Islet of Langerhans (tissue), 1 donor: ENCODE data around the gene CDX2.
"Not testable (repeated sequence)": the region's sequence is repeated elsewhere in the genome, so short reads cannot be mapped to it uniquely, and the experiment has no call there.

Experiments
- FAIRE-seq: peaks from one replicate; lab custom pipeline; 2011; peaks lifted over from hg19 to GRCh38; lab: Jason Lieb, UNC

The CDX2 gene

GRCh38 chr13:27969082-27969865 is at the start of gene CDX2:
TSS of gene CDX2 (minus strand) at chr13:27969315. CDS start at chr13:27969006, 309 bp downstream.
- FAIRE-seq = no peak

GRCh38 chr13:28014301-28014700 is 45.2 kb upstream of the CDX2 start:
- no peak for FAIRE-seq

- no peak for FAIRE-seq
Measured at GRCh38 chr13:28013482-28013881, 44.4 kb upstream of the CDX2 start.

DNA sequence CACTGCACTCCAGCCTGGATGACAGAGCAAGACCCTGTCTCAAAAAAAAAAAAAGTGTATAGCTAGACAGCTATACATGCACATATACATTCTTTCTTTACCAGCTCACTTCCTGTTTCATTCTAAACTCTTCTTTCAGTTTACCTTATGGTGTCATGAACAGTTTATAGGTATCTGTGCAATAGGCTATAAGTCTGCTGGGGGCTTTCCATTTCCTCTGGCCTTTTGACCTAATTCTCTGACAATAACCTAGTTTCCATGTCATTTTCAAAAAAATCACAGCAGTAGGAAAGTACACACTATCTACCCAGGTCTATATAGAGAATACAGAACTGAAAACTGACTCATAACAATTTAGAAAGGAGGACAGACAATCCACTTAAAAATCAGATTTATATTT is 43.8 kb upstream of the CDX2 start:
- no peak for FAIRE-seq

DNA sequence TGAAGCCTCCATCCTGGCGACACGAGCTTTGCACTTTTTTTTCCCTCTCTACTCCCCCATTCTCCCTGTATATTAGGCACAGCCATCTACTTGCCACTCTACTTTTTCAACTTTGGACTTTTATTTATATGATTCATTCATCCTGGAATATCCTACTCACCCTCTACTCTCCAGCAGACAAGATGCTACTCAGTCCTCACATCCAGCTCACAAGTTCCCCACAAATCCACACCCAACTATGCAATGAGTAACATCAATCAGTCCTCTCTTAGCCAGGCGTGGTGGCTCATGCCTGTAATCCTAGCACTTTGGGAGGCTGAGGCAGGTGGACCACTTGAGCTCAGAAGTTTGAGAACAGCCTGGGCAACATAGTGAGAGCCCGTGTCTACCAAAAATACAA is 43.3 kb upstream of the CDX2 start:
- no peak for FAIRE-seq

DNA sequence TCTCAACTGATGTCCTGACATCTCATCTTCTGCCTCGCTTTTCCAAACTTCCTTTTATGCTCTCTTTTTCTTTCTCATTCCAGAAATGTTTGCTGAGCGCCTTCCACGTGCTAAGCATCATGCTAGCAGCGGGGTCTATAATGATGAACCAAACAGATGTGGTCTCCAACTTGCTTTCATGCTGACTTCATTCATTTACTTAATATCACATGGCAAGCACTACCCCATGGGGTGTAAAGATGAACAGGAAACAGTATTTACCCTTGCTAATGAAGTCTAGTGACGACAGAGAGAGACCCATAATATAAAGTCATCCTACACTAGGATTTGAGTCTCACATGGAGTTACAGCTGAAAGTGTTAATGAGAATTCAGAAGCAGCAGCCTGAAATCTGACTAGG is 40.9 kb upstream of the CDX2 start:
- no peak for FAIRE-seq

DNA sequence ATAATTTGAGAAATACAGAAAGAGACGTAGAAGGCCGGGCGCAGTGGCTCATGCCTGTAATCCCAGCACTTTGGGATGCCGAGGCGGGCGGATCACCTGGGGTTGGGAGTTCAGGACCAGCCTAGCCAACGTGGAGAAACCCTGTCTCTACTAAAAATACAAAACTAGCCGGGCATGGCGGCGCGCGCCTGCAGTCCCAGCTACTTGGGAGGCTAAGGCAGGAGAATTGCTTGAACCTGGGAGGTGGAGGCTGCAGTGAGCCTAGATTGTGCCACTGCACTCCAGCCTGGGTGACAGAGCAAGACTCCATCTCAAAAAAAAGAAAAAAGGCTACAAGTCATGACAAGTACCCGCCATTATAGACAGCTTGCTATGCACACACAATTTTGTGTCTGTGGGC is 35.9 kb upstream of the CDX2 start:
- FAIRE-seq = not testable (repeated sequence)

DNA sequence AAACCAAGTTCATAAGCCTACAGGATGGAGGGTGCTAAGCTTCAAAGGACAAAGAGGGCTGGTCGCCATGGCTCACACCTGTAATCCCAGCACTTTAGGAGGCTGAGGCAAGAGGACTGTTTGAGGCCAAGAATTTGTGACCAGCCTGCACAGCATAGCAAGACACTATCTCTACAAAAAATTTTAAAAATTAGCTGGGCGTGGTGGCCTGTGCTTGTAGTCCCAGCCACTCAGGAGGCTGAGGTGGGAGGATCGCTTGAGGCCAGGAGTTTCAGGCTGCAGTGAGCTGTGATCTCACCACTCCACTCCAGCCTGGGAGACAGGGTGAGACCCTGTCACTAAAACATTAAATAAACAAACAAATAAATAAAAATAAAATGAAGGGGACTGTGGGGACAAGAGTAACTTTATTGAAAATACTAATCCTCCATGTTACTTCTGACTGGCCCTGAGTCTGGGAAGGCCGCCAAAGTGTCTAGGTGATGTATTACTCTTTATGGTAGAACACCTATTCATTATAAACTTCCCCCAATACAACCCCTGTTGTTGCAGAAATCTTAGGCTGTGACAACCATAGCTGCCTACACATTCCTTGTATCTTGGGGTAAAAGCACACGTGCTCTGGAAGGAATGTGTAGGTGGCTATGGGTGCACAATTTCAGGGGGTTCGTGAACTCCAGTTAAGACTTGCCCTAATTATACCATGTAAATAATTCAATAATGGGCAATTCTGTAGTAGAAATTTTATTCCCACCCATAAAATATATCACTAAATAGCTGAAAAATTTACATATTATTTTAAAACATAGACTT is 34.0 kb upstream of the CDX2 start:
- no peak for FAIRE-seq

DNA sequence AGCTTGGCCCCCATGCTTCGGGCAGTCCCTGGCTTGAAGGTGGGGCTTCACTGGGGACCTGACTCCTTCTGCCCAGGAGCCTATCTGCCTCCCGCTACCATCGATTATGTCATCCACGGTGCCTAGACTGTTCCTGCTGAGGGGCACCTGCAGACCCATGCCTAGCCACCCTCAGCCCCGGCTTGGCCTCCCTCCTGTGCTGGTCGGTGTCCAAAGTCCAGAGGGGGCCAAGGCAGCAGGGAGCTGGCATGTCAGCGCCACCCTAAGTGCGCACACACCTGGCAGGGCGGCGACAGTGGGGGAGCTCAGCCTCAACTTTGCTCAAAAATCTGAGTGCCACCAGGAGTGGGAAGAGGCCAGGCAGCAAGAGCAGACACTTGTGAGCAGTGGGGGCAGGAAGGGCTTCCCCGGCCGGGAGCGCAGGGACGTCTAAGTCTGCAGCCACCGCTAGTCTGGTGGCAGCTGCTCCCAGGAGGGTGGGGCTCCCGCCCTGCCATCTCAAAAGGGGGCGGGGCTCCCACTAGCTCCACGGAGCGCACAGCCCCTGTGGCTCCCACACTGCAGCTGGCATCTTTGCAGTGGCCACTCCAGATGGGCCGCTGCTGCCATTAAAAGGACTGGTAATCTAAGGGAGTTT is 32.8 kb upstream of the CDX2 start:
- no peak for FAIRE-seq

GRCh38 chr13:28001049-28001448 is 31.9 kb upstream of the CDX2 start:
- no peak for FAIRE-seq

DNA sequence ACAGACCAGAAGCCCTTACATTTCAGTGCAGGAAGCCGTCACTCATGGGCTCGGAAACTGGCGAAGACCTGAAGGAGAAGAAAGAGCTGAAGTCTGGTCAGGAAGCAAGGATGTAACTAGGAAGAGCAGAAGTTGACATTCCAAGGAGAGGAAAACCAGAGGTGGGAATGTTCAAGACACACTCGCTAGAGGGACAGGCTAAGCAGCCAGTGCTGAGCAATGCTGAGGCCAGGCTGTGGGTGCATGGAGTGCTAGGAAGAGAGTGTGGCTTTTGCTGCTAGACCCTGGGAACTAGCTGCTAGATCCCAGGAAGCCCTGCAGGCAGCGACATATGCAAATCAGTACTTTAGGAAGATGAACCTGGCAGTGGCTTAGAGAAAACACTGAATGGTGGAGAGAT is 31.5 kb upstream of the CDX2 start:
- FAIRE-seq = no peak

- FAIRE-seq = no peak
Measured at GRCh38 chr13:27997904-27998522, 28.9 kb upstream of the CDX2 start.

DNA sequence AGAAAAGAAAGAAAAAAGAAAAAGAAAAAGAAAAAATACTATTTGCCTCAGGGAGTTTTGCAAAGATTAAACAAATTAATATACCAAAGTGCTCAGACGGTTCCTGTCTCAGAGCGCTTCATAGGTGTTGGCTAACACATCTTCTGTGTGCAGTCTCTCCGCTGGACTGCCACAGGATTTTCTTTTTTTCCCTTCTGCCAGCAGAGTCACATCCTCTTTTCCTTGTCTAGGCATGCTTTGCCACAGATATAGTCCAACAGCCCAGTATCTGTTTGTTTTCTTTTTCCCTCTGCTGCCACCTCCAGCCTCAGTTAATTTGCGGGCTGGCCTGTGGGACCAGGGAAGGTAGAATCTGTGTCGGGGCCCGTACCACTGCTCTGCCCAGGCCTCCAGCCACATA is 22.8 kb upstream of the CDX2 start:
- no peak for FAIRE-seq

GRCh38 chr13:27988520-27988919 is 19.4 kb upstream of the CDX2 start, which contains the start of gene URAD:
TSS of gene URAD (minus strand) at chr13:27988693. CDS start at chr13:27988637, 56 bp downstream.
- FAIRE-seq = no peak

DNA sequence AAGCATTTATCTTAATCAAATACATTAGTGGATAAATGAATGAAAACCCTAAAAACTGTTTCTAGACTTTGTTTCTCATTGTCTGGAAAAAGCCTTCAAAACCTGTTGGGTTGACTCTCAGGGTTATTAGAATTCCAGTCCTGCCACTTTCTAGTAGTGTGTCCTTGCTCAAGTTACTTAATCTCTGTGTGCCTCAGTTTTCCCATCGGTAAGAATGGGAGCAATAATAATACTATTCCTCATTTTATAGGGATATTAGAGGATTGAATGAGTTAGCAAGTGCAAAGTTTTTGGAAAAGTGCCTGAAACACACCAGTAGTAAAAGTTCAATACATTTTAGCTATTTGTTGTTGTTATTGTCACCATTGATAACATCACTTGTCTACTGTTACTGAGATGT is 16.5 kb upstream of the CDX2 start:
- no peak for FAIRE-seq

DNA sequence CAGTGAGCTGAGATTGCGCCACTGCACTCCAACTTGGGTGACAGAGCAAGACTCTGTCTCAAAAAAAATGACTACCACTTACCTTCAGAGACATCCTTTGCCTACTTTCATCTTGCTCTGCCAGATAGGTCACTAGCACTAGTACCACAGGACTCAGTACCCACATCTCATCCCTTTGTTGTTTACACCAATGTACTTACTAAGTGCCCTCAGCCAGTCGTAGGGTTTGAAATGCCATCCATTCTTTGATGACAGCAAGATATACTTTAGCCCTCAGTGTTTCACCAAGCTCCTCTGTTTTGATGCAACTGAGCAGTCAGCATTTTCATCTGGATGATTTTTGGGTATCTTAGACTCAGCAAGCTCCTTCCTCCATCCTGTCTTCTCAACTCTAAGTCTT is 13.2 kb upstream of the CDX2 start:
- FAIRE-seq = no peak

GRCh38 chr13:27981006-27981708 is 12.0 kb upstream of the CDX2 start:
- FAIRE-seq = no peak

DNA sequence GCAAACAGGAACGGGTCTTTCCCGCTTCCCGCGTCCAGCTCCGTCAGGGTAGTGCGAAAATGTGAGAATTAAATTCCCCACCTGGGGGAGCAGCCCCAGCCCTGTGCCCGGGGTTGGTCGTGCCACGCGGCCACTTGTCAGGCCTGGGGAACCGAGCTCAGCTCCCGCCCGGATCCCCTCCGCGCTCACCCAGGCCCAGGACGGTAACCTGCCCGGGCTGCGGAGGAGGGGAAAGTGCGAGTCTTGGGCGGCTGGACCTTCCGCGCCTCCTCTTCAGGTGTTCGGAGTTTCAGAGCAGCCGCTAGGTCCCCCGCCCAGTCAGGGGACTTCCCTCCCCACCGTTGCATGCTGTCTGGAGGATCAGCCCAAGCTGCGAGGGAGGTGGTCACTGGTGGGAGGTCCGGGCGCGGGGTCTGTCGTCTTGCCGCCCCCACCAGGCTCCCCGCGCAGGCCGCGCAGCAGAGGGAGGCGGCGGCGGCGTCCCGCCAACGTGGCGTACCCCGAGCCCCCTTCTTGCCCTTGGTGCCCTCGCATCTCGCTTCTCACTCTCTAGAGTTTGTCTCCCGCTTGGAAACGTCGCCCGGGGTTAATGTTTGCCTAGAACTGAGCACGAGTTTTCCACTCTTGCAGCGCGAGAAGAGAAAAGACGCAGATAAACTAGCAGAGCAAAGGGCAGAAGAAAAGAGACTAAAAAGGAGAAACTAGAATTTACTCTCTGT is 11.3 kb upstream of the CDX2 start:
- no peak for FAIRE-seq

GRCh38 chr13:27979765-27980279 is 10.7 kb upstream of the CDX2 start:
- no peak for FAIRE-seq

GRCh38 chr13:27979001-27979643 is 10.0 kb upstream of the CDX2 start:
- no peak for FAIRE-seq
